Measurements from ENCODE around the gene SLC38A2. TPM values are rescaled to one million over a fixed set of nuclear protein-coding genes. Genes with fewer than 3 reads are reported as not detected.
A peak's percentile ranks its signal among the peaks of the same experiment; 100 is the strongest.

SLC38A2 gene
- total RNA-seq, 1 donor from 2014 or later: 252 TPM

DNA sequence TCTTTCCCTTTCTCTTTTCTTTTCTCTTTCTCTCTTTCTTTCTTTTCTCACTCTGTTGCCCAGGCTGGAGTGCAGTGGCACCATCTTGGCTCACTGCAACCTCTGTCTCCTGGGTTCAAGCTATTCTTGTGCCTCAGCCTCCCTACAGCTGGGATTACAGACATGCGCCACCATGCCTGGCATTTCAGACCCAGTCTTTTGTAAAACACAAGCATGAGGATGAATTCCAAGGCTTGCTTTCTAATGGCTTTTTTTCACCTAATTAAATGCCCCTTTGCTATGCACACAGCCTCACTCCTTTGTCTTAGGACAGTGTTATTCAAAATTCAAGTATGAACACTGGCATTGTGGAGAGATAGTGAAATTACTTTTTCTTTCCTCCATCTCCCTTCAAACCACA is 6.0 kb upstream of the SLC38A2 start:
- FAIRE-seq (no peak), DNase-seq (ENCODE audit: low spot score in 2 of 2) (no peak)

DNA sequence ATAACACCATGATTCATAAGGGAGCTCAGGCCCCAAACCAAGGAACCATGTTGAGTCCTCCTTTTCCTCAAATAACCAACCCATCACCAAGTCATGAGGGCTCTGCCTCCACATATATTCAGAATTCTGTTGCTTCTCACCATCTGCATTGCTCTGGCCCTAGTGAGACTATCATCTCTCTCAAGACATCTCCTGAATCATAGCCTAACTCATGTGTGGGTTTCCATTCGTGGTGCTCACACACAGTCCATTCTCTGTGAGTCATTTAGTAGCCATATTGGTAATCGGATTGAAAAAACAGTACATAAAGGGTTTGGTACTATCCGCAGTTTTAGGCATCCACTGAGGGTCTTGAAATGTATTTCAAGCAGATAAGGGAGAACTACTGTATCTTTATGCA is 5.1 kb upstream of the SLC38A2 start:
- no peak for FAIRE-seq

DNA sequence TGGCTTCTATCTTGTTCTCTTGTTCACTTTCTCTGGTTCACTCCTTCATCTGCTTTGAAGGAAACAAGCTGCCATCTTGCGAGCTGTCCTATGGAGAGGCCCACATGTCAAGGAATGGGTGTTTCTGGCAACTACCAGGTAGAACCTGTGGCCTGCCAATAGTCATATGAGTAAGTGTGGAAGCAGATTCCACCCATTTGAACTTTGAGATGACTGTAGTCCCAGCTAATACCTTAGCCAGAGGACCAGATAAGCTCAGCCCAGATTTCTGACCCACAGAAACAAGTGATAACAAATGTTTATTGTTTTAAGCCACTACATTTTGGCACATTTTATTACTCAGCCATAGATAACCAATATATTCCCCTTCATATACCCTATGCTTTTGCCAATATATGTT is 4.0 kb upstream of the SLC38A2 start:
- no peak for DNase-seq (ENCODE audit: low spot score in 2 of 2)

More for the DNA sequence above, 5.1 kb upstream of the SLC38A2 start:
- no peak for DNase-seq (ENCODE audit: low spot score in 2 of 2)

DNA sequence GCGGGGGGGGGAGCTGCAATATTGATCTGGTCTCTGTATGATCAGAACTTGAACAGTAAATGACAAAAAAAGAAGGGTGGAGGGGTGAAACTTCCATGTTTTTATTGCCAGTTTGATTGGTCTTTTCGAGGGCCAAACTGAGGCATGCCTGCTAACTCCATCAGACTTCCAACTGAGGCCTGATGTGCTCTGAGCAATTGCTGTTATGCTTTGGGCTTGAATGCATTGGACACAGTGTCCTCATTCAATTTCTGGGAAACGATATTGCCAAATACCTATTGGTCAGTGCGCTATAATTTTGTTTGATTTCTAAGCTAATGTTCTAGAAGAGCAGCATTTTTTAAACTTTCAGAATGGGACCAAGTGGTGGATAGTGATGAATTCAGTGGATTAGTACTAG is 2.1 kb upstream of the SLC38A2 start:
- DNase-seq (ENCODE audit: low spot score in 2 of 2) (no peak), FAIRE-seq (no peak)

More for the DNA sequence above, 4.0 kb upstream of the SLC38A2 start:
- no peak for FAIRE-seq

DNA sequence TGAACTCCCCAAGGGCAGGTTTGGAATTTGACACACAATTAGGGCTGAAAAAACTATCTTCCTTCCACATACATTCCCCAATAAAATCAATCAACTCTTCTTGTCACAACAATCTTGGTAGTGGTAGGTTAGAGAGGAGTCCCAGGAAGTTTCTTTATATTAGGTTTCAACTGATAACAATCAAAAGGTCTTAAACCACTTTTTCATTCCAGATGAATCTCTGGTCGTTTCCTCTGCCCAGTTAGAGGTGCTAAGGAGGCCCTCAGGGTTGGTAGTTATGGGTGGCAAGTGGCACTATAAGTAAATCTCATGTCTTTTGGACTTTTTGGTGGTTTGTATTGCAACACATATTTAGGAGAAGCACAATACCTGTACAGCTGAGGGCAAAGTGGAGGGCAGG is 1.7 kb upstream of the SLC38A2 start:
- no peak for DNase-seq (ENCODE audit: low spot score in 2 of 2)
- FAIRE-seq: no peak

DNA sequence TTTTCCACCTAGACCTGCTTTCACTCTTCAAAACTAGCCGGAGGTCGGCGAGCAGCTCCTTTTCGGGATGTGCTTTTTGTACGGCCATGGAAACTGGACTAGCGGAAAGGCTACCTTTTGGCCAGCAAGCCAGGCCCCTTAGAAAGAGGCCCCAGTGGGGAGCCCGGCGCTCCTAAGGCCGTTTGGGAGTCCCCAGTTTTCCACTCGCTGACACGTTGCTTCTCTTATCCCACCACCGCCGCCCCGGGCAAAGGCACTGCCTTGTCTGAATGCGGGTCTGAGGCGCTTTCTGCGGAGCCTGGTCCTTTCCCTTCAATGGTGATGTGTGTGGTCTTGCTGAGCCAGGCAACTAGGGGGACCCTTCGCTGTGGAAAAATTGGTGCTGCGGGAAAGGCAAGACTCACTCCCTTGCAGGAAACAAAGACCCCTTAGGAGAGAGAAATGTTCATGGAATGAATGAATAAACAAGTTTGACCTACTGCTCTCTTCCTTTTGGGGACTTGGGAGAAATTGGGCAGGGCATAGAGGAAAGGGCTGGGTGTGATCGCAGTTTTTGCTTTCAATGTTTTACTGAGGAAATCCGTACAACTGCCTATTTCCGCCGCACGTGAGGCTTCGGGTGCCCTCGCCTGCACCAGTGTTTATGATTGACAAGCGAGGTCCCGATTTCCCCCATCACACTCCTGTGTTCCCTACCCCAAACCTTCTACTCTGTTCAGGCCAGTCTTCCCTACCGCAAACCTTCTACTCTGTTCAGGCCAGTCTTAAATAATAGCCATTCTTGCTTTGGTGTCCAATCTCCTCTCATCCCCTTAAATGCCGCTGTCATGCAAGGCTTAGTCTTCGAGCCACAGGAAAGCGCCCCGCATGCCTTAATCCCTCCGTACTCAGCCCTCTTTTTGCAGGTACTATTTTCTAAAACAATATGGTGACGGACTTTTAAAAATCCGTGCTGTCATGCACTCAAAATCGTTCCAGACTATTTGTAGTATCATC is 1.0 kb upstream of the SLC38A2 start:
- FAIRE-seq: no peak
- DNase-seq (ENCODE audit: low spot score in 2 of 2): peak in 1 of 2 donors; percentile 10

DNA sequence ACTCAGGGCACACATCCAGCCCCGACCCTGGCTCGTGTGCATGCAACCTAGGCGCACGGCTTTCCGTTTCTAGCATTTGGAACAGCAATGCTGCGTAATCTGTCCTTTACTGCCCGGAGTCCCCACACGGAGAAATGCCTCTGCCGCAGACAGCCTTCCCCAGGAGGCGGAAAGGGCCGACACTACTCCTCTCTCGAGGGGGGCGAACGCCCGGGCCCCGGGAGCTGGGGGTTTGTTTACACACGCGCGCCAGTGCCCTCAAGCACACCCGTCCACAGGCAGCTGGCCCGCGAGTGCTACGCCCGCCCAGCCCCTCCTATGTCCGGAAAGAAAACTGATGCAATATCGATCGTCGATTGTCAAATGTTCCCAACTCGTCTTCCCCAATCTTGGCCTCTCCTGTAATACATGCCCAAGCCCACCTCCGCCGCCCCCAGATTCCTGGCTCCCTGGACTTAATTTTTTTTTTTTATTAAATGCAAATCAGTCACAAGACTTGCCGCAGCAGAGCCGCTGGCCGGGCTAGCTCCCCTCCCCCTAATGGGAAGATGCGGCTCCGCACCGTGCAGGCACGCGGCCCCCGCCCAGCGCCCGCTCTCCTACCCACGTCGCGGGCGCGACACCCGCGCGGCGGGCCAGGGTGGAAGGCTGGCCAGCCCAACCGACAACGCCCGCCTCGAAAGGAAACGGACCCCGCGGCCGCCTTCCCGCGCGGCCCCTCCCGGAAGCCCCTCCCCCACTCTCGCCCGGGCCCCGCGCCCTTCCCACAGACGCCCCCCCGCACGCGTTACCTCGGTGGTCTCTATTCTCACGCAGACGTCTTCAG is 642 bp downstream of the SLC38A2 start:
- DNase-seq (ENCODE audit: low spot score in 2 of 2) (peak; percentile 63 to 79), FAIRE-seq (no peak)

DNA sequence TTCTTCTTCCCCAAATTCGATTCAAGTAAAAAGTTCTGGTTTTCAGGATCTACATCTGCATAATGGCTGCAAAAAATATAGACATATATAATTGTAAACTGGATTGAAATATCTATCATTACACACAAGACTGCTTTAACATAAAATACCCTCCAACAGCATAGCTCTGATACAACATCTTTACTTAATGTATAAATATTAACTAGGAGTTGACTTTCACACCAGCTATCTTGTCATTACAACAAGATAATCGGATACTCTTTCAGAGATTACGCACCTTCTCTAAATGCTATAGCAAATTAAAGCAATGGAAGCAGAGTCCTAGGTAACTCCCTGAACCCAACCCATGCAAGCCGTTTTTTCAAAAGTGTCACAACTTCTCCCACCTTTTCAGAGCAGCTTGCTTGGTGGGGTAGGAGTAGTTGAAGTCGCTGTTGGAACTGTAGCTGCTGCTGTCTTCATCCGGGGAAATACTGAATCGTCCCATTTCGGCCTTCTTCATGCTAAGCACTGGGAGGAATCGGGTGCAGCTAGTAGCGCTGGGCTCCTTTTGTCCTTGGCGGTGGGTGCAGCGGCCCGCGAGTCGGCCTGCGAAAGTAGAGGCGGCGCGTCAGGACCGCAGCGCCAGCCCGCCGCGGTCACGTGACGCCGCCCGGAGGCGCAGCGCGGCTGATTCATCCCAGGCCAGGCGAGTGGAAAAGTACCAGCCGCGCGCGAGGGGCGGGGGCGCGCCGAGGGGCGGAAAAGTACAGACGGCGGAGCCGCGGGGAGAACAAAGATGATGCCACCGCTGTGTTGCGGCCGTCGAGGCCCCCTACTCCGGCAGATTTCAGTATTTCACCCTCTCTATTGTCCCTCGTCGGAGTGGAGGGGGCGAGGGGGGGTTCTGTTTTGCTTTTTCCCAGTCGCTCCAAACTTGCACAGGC is 1.5 kb downstream of the SLC38A2 start:
- FAIRE-seq: no peak
- DNase-seq (ENCODE audit: low spot score in 2 of 2): peak; percentile 90 to 95

DNA sequence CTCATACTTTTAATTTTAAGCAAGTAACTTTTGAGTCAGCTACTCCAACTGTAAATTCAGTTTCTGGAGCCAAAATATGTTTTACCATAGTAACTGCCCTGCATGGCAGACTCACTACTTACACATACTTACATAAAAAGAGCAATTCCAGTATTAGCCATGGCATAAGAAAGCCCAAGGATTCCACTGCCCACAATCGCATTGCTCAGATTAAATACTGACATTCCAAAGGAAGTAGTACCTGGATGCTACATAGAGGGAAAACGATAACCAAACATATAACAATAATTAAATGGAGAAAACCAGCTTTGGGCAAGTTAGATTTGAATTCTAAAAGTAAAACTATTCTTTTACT is 2.2 kb downstream of the SLC38A2 start:
- FAIRE-seq (no peak), DNase-seq (ENCODE audit: low spot score in 2 of 2) (no peak)

DNA sequence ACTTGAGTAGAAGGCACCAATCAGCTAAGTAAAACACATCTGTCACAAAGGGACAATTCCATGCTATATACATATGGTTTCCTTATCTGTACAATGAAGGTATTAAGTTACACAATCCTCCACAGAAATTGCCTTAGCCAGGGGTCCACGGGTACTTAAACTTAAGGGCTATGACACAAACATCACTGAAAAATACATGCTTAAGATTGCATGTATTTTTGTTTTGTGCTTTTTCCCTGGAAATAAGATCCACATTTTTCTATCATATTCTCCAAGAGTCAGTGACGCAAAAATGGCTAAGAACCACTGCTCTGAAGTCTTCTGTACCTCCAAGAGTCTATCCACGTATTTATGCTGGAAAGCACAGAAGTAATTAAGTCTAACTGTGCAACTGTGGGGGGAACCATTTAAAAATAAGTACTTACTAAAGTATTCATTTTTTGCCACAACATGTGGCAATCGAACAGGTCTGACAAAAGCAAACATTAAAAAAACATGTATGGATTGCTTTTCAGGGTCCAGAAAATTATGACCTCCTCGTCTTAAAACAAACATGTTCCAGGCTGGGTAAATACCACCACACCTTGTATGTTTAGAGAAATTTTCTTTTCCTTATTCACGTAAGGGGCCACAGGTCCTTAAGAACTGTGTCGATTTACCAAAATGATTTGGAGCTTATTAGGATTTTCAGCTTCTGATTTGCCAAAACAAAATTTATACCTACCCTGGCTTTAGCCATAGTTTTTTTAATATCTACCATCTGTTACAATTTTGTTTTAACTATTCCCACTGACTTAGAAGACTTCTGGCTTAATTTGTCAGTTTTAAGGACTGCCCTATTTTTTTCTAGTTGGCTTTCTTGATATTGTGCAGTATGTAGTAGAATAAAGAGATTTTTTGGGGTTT is 2.8 kb downstream of the SLC38A2 start:
- no peak for FAIRE-seq
- no peak for DNase-seq (ENCODE audit: low spot score in 2 of 2)

DNA sequence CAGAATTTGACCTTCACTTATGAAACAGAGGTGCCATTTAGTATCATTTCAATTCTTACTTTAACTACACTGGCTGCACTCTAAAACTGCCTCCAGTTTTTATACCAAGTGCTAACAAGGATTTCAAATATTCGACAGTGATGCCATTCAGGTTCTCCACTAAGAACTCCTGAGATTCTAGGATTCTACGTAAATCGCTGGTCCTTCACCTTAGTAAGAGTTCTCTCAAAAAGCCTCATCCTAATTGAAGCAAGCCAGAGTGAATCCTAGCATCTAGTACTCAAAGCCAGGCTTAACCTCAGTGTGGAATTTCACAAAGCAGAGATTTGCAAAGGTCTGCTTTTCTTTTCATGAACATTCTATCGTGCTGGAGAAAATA is 3.5 kb downstream of the SLC38A2 start:
- DNase-seq (ENCODE audit: low spot score in 2 of 2) (no peak), FAIRE-seq (no peak)

DNA sequence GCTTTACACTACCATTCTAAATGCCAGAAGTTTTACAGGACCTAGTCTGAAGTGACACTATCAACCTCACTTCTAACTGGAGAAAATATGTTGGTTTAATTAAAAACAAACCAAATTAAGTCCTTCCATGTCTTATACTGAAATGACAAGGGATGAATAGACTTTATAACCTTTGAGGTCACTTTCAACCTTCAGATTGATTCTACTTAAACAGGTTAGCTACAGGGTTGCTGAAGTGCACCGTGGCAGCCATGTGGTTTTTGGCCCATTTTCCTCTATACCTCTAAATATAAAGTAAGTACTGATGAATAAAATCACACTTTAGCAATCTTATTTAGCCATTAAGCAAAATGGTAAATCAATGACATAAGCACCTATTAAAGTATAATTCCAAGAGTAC is 3.9 kb downstream of the SLC38A2 start:
- FAIRE-seq (no peak), DNase-seq (ENCODE audit: low spot score in 2 of 2) (no peak)

DNA sequence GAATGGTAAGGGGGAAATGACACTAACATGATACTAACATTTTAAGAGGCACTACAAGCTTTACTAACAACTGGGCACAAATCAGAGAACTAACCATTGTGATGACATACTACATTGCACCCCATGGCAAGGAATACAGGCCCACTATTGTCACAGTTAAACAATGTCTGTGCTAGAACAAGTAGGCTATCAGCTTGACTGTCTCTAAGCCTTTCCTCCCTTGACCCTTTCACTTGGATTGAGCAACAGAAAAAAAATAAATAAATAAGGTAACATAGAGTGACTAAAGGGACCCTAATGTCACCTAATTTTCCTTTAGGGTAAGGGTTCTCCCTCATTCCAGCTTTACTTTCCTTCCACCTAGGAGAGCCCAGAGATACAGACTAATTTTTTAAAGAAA is 4.4 kb downstream of the SLC38A2 start:
- peak in 1 of 2 donors; percentile 18 for DNase-seq (ENCODE audit: low spot score in 2 of 2)

DNA sequence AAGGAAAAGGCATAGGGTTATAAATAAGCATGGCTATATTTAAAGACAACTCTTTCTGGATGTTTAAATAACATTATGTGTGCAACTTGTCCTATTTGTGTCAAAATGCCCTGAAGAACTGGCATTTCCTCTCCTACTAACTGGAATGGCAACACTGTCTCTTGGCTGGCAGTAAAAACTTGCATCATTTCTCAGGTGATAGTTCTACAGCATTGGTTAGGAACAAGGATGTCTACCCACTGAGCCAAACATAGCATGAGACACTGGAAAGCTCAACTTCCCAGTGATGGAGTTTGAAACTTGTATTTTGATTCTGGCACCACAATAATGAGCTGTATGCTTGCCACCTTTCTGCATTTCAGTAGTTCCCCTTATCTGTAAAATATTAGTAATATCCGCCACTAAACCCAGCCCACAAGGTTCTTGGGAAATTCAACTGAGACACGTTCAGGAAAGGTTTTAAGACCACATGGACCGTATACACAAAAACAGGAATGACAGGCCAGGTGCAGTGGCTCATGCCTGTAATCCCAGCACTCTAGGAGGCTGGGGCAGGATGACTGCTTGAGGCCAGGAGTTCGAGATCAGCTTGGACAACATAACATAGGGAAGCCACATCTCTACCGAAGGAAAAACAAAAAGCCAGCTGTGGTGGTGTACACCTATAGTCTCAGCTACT is 5.1 kb downstream of the SLC38A2 start:
- no peak for FAIRE-seq
- DNase-seq (ENCODE audit: low spot score in 2 of 2): no peak

More for the DNA sequence above, 4.4 kb downstream of the SLC38A2 start:
- peak; percentile 24 for FAIRE-seq

DNA sequence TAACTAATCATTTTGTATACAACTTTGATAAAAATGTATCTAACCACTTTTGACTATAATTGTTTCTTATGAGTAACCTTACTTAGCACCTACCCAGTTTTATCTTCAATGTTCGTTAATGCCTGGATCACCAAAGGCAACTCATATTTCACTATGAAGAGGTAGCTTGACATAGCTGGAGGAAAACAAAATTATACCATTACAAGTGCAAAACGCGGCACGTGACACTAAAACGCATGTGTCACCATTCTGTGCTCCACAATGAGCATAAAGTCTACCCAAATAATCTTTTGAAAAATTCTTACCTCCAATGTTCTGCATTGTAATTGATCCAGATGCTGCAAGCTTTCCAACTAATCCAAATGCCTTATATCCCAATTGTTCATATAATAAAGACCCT is 5.8 kb downstream of the SLC38A2 start:
- FAIRE-seq: no peak

DNA sequence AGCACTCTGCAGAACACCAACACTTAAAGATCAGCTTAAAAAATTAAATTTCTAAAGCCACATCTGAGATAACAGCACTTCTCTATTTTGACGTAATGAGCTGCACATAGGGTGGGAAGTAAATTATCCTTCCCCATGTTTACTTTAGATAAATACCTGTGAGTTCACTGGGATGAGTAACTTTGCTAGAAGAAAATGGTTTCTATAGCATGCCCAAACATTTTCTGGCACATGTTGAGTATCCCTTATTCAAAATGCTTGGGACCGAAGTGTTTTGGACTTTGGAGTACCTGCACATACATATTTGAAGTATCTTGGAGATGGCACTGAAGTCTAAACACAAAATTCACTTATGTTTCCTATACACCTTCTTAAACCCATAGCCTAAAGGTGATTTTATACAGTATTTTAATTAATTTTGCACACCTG is 6.6 kb downstream of the SLC38A2 start:
- DNase-seq (ENCODE audit: low spot score in 2 of 2) (no peak), FAIRE-seq (no peak)

More for the DNA sequence above, 5.8 kb downstream of the SLC38A2 start:
- DNase-seq (ENCODE audit: low spot score in 2 of 2): no peak

DNA sequence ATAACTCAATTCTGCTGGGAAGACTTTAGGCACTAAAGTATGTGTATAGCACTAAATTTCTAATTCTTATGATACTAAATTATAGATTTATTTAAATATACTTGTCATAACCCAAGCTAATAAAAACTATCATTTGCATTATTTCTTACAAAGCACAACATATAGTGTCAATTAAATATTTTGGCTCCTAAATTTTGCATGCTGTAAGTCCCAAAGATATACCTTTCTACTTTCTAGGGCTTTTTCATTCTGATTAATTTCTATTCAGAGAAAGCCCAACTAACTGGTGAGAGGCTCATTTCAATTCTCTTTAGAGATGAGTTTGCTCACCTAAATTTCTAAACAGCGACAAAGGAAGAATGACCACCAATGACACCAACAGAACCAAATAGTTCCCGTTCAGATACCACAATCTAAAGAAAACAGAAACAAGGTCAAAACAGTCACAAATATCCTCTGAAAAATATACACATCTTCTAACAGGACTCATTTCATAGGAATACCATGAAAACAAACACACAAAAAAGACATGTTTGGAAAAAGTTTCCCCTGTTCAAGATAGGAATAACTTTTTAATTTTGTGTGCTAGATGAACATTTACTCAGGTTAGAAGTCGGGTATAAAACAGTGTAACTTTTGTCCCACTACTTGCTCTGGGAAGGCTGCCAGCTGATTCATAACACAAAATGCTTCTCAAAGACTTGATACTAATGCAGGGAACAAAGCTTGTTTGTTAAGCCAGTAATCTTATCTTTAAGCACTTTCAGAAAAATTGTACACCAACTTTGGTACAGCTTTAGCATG is 7.6 kb downstream of the SLC38A2 start:
- no peak for DNase-seq (ENCODE audit: low spot score in 2 of 2)
- FAIRE-seq: peak; percentile 10

DNA sequence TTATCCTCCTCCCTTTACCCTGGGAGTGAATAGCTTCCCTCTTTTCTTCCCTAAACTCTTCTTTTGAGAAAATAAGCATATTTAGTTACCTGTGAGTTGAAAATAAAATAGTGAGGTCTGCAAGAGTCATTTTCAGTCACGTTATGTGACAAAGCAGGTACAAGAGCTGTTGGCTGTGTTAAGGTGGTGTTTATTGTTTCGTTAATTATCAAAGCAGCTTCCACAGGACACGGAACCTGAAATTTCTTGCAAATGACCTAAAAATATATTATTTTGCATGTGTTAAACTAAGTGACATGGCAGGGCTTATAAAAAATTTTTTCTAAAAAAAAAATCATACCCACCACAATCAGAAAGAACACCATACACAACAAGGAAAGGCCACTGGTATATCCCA is 8.3 kb downstream of the SLC38A2 start:
- FAIRE-seq (no peak), DNase-seq (ENCODE audit: low spot score in 2 of 2) (no peak)

Measured in frontal cortex (tissue), 4 donors.